CD4-positive, alpha-beta T cell treated with Interleukin-12 subunit alpha and Interleukin-12 subunit beta, for 1 hour (primary cell): ENCODE results near the gene PRKCE.

Source experiments
- DNase-seq: peaks from one replicate; pipeline ENCODE4 v3.0.0-alpha.2; 2020

Gene PRKCE

DNA sequence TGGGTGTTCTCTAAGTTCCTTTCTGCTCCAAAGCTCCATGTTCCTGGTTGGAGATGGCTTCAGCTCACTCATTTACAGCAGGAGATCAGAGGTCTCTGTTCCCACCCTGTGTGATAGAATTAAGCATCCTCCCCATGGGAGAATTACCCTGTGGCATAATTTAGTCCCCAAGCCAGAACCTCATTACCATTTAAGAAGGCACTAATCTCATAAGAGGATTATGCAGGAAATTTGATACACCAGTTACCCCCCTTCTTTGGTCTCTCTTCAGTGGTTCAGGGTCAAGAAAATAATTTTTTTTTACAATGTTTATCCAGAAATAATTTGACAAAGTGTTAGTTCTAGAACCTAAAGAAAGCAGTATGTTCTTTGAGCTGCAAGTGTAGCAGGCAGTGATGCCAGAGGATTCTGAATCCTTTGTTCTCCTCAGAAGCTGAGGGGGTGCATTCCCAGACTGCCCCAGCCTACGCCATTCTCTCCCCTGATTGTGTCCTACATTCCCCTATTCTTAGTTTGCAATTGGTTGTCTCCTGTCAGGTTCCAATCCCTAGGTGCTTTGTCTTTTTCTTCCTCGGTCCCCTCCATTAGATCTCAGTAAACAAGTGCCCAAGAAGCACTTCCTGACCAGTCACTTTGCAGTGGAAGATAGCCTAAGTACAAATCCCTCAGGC, 163.6 kb downstream of the PRKCE start:
- DNase-seq: no peak

DNA sequence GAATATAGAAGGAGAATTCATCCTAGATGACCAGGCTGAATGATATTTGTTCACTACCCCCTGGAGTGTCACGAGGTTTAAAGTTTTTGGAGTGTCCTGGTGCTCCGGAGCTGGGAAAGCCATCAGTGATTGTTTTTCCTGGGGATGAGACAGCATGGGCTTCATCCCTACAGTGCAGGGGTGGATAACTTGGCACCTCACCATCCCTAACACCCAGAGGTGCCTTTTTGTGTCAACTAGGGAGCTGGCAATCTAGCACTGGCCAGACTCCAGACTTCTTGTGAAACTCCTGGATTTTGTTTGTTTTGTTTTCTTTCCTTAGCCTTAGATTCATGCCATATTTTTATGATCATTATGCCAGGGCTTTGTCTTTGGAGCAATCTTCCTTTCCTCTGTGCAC, 164.8 kb downstream of the PRKCE start:
- no peak for DNase-seq

DNA sequence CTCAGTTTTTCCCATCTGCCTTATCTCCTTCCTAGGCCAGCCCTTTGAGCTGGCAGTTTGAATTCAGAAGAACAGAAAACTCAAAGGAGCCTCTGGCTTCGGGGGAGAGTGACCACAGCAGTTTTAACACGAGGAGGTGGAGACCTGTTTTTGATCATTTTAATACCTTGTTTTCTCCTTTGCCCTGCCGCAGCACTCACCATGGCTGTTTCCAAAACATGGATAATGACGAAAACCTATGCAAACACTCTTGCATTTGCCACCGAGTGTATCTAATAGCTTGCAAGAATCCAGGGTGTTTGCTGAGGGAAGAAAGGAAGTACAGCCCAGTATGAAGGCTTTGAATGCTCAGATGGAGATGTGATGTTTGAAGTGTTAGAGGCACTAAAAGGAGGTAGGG, 167.1 kb downstream of the PRKCE start:
- no peak for DNase-seq

DNA sequence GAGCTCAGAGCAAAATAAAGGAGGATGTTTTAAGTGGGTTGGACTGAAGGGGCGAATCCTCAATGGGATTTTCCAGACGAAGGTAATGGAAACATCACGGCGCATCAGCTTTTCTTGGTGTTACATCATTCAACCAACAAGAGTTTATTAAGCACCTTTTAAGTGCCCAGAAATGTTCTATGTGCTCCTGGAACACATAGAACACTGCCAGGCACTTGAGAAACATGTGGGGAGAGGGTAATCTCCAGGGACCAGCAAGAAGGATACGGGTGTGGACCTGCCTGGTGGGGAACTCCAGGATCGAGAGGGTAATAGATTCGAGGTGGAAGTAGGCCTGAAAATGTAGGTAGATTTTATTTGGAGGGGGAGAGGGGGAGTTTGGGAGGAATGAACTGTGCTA, 168.6 kb downstream of the PRKCE start:
- DNase-seq: no peak

DNA sequence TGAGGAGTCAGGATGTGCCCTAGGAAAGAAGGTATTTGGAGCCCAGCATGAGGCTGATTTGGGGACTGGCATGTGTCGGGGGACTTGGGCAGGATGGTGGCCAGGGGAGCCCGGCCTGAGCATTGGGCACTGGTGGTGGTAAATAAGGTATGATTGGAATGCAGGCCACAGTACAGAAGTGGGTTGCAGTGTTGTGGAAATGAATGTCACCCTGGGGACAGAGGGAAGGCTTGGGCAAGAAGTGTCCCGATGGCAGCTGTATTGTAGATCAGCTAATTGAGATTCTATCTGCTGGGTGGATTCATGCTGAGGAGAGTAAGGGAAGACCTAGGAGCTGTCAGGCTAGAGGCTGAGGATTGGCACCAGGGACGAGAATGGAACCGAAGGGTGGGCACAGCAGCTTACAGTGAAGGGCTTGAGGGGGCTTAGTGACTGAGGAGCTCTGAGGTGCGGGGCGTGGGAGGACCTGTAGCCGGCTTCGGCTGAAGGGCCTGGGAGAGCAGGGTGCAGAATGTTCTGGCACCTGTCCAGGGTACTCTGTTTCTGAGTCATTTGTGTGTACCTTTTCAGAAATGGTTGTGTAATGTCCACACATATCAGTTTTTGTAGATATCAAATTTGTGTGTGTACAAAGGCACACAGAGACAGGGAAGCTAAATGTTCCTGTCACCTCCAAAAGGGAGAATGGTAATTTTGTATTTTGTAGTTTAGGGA, 170.2 kb downstream of the PRKCE start:
- no peak for DNase-seq

DNA sequence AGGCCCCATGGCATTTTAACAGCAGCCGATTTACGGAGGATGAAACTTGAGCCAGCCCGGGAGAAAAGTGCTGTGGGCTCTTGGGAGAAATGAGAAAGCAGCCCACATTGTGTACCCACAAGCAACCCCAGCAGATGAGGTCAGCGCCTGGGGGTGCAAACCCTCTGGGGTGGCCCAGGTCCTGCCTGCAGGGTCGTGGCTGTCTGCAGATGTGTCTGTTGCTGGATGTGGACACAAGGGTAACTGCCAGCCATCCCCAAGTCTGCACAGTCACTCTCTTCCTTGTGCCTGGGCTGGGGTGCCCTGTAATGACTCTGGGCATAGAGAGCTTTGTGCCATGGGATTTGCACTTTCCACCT, 170.8 kb downstream of the PRKCE start:
- no peak for DNase-seq

DNA sequence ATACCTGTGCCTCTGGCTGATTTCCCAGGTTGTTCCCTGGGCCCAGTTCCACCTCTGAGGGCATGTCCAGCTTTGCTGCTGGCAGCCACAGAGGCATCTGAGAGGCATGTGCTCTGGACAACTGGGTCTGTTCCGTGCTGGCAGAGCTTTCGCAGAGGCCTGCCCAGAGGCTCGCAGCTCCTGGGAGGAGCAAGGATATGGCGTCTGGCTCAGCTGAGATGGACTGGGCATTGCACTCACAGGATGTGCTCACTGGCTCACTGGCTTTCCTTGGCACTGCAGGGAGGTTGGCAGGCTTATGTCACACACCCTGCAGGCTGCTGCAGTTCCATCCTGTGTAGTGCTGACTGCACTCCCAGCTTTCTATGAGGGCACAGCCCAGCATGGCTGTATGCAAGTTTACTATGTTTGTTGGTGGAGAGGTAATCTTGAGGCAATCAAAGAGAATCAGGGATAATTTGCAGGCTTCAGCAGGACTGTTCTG, 172.3 kb downstream of the PRKCE start:
- DNase-seq: no peak

DNA sequence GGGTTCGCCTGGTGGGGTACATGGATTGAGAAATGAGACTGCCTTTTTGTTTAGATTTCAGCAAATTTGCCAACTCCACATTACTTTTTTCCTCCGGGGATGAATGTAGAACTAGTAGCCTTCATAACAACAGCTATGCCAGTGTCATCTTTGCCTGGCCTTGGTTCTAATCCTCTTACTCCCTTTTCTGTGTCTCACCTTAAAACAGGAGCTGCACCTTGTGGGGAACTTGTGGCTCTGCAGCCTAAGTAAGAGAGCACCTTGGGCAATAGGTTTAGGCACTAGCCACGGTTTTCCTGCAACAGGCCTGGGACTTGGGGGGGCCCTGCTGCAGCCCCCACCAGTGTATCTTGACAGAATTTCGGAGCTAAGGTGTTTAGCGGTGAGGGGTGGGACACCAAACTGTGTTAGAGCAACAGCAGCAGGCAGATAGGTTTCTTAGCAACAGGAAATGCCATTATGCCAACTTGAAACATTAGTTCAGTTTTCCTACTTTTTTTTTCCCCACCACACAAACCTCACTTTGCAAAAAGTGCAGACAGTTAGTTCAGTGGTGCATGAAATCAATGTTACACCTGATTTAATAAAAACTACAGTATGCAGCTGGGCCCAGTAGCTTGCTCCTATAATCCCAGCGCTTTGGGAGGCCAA, 173.7 kb downstream of the PRKCE start:
- DNase-seq: no peak

DNA sequence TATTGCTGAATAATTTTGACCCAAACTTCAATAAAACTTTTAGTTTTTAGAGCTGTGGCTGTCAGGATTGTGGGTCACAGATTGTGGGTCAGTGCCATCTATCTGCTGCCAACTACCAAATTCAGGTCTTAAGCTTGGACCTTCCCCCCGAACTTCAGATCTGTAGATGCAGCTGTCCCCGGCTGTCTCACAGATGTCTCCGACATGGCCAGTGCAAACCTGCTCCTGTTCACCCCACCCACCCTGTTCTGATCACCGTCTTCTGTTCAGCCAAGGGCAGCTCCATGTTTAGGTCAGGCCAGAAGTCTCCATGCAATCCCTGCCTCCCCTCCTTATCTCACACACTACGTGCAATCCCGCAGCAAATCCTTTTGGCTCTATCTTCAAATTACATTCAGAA, 175.0 kb downstream of the PRKCE start:
- no peak for DNase-seq

DNA sequence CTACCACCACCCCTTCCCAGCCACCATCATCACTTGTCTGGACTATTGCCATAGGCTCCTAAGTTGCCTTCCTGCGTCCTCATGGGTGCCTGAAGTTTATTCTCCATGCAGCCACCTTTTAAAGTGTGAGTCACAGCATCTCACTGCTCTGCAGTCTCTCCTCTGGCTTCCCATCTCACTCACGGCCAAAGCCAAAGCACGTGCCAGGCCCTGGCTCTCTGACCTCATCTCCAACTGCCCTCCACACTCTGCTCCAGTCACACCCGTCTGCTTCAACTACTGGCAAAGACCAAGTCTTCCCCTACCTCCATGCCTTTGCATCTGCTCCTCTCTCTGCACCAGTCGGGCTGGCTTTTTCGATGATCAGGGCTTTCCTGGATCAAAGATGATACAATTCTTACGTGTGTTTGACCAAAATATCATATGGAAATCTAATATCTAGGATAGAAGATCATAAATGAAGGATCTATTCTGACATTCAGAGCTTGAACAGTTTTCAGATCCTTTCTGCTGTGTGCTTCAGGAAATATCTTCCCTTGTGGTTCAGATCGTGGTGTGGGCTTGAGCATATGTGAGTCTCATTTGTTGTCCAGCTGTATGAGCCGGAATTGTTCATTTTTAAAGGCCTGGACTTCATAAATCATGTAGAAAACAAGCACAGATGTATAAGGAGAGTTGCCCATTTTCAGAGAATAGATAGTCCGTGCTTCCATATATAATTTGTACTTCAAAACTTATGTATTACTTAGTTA, 175.6 kb downstream of the PRKCE start:
- DNase-seq: no peak

DNA sequence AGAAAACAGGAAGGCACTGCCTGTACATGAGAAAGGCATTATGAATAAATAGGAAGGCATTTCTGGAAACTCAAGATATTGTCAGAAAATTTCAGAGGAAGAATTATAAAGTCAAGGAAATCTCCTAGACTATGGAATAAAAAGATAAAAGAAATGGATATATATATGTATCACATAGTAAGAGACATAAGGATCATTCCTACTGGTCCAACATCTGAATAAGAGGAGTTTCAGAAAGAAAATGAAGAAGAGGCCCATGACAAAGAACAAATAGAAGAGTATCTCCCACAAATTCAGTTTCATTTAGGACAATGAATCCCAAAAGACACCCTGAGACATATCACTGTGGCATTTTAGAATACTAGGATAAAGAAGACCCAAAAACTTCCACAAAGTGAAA, 178.8 kb downstream of the PRKCE start:
- no peak for DNase-seq

DNA sequence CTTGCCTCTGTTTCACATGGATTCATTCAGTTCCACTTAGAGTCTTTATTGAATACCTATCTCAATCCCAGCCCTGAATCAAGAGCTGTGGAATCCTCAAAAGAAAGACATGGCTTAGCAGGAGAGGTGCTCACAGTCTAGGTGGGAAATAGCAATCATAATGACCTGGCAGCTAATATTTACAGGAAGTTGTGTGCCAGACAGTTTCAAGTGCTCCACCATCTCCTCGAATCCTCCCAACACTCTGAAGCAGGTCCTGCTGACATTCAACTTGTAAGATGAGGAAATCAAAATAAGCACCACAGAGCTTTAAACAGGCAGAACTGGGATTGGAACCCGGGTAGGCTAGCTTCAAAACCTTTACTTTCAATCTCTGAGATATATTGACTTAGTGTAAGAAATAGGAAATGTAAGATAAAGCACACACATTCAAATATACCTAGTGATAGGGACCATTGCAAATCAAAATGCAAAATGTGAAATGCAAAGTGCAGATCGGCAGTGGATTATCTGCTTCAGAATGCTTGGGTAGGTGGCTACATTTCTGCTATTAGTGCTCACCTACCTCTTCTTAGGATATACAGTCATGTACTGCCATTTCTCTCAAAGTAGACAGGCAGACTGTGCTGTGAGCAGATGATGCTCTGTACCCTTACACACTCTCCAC, 182.0 kb downstream of the PRKCE start:
- no peak for DNase-seq

DNA sequence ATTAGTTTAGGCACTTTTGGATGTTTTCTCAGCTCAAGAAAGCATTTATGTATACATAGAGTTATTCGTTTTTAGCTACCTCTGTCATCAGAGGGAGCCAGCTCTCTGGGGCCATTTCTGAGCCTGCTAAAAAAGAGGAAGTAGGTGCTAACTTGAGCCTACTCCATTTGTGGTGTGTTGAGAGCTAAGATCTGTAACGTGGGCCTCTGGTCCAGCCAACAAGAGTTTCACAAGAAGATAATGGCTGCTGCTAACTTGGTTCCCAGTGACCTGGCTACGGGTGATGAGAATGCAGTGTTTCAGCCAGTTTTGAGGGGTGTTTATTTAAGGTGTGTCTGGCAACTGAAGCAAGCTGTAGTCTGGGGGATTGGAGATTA, 182.5 kb downstream of the PRKCE start:
- DNase-seq: no peak

DNA sequence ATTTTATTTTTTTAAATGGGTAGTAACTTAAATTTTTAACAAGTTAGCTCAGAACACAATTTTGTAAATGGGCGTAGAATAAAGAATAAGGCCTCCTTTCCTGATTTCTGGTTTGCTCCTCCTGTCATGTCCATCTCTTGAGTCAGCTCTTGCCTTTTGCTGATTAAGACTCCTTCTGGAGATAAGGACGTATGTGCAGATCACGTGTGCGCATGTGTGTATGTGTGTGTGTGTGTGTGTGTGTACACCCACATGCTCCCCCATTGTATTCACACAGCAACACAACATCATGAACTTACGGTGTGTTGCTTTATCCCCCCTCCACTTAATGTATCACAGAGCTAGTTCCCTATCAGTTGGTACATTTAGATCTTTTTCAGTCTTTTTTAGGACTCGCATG, 182.9 kb downstream of the PRKCE start:
- no peak for DNase-seq

DNA sequence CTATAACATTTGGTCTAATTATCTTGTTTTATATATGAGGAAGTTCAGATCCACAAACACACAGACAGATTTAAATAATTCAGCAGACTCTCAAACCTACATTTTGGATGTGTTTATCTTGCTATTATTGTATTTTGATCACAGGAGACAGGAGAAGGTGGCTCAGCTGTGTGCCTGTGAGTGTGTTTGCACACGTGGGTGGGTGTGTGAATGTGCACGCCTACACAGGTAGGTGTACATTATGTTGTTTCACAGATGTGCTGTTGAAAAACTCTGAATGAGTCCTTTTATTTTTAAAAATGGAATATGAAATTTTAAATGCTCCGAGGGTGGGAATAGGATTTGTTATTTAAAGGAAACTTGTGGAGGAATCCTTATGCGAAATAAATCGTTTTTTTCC, 183.4 kb downstream of the PRKCE start:
- no peak for DNase-seq

DNA sequence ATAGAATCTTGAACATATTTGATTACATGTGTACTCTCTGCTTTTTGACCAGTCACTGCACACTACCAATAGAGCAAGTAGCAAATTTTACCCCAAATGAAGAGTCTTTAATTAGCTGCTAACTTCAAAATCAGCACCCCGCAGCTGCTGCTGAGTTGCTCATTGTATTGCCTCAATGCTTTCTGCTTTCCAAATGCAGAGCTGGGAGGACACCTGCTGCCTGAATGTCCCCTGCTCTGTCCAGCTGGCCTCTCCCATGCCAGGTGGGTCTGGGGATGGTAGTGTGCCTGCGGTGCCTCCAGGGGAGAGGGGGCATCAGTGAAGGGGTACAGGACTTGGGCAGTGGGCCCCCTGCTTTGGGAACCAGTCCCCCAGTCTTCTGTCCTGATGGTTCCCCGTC, 184.8 kb downstream of the PRKCE start:
- no peak for DNase-seq

DNA sequence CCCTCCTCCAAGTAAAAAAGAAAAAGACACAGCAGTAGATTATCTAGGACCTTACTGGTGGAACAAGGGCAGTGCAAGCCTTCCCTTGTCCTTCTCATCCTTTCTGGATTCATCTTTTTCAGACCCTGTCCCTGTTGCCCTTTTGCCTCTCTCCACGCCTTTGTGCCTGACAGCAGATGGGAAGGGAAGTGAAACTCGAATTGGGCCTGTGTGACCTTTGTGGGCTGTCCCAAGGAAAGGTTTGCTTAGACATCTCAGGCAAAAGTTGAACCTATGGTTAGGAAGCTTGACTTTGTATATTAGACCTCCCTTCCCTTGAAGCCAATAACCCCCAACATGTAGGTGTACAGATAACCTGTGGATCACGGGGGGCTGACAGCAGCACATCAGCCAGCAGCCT, 185.3 kb downstream of the PRKCE start:
- DNase-seq: no peak

DNA sequence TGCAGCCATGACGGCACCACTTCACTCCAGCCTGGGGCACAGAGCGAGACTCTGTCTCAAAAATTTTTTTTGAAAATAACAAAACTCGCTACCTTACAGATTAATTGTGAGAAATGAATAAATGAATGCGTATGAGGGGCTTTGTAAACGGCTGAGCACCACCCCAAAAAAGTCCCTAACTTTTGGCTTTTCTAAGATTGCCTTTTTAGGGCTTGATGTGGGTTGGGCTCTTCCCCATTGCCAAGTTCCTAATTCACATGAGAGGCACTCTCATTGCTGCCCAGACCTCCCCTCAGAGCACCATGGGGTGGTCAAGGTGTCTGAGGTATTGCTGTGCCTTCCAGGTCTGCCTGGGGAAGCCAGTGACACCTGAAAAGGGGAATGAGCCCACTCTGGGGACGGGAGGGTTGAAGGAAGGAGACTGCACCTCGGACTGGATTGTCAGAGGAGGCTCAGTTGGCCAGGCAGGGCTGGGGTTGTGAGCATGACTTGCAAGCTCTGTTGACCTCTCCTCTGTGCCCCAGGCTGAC, 186.4 kb downstream of the PRKCE start:
- DNase-seq: no peak

DNA sequence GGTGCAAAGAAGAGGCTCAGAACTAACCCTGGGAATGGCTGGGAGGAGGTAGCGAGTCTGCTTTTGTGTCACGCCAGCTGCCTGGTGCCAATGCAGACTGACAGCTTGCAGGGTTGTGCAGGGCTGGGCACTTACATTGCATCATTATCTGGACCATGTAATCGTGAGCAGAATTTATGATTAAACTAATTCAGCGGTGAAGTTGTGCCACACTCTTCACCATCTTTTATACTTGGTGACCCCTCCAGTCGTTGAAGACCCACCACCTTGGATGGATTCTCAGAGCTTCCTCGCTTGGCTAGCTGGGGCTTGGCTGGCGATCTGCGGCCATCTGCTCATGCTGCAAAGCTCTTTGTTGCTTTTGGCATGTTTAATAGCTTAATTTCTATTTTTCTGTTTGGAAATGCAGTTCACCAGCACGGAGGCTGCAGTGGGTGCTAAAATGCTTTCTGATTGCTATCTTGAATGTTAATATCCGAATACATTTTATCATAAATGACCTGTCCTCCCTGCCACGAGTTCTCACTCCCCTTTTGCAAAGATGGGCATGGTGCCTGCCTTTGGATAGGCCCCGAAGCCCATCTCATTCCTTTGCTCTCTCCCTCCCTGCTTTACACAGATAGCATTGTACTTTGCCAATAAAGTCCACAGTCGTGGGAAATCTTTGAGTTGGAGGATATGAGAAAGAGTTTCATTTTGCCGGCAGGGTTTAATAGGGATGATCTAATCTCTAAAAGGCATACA, 188.2 kb downstream of the PRKCE start:
- DNase-seq: no peak

DNA sequence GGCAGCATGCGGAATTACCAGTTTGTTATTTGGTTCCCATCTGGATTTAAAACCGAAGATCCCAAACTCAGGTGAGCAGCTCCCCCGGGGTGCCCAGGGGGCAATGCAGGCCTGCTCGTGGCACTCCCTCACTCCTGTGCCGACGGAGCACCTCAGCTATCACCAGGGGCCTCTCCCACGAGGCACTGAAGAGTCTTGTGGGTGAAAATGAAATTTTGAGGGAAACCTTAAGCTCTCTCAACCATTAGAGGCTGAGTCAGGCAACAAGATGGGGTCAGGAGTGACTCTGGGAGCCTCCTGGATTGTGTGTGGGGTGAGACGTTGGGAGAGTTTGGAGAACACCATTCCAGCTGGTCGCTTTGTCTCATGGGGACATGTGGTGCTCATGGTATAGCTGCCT, 189.0 kb downstream of the PRKCE start:
- DNase-seq: no peak

DNA sequence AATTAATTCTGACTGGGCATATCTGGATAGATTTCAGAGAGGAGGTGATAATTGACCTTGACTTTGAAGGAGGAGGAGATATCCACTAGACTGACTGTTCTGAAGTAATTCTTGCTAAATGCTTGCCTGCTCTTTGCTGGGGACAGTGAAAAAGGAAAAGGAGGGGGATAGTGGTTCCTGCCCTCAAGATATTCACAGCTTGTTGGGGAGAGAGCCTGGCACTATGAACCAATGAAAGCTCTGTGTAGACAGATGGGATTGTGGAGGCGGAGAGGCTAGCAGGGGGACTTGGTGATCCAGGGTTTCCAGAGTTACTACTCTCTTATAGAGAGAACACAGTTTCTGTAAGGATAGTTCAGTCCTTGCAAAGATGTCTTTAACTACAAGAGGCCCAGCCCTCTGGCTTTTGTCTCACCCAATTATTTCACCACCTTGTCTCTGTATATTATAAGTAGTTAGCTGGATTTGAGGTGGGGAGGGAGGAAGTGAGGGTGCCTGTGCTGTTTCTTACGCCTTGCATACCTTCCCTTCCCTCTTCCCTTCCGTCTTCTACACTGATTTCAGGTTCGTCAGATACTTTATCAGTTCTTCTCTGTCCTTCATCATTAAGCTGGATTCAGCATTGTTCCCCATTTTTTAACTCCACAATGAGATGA, 190.4 kb downstream of the PRKCE start:
- DNase-seq: no peak

DNA sequence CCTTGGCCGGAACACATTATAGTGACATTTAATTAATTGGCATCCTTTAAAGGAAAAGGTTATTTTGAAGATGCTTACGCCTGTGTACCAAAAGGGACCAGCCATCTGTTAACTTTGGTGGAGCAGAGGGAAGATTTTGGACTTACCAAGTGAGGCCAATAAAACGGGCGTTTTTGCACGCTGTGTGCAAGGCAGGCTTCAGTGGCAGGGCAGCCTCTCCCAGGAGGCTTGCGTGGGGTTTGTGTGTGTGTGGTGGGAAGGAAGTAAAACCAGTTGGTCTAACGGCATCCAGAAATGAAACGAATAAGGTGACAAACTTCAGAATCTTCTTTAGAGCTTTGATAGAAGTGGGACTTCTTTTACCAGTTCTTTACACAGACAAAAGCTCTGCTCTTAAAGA, 191.7 kb downstream of the PRKCE start:
- DNase-seq: no peak
